GM19324 (cell line): Measurements from ENCODE around the gene FMO2.
"Not testable (repeated sequence)": the region's sequence is repeated elsewhere in the genome, so short reads cannot be mapped to it uniquely, and the experiment has no call there.

Experiments used
- ATAC-seq: cut with Tn5 transposase; IDR thresholded peaks from one replicate; pipeline ENCODE4 v1.9.1; 2021; ENCODE audit warnings: mild to moderate bottlenecking, moderate library complexity; ENCODE audit not compliant: unreplicated experiment, low FRiP score

FMO2 gene

DNA sequence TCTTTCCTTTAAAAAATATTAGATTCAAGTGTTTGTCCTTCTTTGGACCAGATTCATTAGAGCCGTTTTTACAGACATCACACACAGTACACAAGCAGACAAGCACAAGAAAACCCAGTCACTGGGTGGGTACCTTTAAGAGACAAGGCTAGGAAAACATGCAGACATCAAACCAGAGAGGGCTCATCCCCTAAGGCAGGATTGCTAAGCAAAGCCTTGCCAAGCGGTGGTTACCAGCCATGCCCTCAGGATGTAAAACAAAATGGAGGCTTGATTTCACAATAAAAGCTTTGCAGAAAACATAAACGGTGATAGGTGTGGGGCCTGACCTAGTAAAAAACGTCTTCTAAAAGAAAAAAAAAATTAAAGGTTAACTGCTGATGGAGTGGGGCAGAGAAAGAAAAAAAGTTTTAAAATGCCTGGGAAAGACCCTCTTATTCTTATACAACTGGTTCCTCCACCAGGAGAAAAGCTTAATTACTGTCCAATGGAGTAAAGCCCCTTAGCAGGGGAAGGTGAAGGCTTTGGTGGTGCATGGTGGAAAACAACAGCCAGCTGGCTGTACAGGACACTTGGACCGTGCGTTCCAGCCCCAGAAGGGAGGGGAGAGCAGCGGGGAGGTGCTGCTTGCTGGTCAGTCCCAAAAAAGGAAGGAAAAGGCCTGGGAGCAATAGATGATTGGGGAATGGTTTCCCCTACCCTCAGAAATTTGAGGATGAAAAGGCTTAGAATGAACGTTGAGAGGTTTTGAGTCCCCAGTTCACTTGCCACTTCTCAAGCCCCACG is 32.8 kb downstream of the FMO2 start:
- no peak for ATAC-seq

DNA sequence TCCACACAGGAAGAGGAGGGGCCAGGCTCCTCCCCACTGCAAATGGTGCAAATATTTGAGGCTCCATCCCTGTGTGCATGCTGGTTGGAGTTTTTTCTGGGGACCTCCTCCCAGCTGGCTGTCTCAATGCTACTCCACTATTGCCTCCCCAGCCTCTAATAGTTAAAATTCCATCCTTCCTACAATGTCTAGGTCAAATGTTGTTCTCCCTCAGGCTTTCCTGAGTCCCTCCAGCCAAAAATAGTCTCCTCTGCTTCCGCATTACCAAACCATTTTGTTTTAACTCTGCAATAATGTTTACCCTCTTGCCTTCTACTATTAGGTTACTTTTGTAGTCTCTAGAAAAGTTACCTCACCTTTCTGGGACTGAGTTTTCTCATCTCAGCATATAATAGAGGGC is 33.6 kb downstream of the FMO2 start:
- no peak for ATAC-seq

DNA sequence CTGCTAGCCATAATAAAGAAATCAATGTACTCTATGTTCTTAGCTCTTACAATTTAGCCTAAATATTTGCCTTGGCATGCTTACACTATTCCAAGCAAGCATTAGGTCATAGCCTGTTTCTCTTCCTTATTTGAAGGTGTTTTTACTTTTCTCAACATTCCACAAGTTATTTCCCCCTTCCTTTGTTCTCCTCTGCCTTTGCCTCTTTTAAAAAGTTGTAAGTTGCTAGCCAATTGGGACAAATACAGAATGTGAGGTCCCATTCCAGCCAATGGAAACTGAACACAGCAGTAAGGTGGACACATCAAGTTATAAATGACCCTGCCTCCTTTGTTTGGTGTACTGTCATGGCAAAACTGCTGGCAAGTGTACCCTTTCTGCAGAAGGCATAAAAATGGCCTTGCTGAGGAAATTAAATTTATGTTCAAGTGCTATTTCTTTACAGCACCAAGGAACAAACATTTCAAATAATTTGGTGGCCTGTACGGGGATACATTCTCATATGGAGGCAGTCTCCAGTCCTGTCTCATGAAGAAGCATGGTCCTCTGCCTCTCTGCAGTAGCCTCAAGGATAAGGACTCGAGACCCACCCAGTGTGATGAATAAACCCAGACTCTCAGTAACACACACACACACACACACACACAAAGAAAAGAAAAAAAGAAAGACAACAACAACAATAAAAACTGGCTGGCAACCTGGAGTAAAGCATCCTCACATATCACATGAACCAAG is 34.4 kb downstream of the FMO2 start:
- ATAC-seq: no peak

DNA sequence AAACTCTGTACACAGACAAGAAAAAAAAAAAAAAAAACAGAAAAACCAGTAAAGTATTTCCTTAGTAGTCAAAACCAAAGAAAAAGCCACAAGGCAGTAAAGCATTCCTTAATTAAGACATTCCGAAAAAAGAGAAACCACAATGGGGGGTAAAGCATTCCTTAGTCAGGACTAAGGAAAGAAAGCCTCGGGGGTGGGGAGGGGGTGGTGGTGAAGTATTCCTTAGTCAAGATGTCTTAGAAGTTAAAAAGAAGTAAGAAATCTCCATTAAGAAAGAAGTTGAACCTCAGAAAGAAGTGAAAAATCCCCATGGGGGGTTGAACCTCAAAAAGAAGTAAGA is 35.0 kb downstream of the FMO2 start:
- no peak for ATAC-seq

DNA sequence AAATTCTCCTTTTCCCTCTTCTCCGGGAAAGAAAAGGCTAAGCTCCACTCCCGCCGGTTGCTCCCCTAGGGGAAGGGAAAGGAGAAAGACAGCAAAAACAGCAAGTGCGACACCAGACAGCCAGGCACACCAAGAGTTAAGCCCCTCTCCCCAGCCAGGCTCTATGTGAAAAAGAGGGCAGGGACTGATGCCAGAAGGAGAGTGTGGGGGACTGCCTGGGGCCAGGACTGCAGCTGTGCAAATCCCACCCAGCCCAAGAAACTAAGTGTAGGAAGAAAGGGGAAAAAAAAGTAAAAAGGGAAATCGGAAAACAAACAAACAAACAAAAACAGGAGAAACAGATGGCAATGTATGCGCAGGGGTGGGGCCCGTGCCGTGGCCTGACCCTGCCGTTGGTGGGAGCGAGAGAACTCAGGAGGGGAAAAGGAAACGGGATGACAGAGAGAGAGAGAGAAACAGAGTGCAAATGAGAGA is 35.5 kb downstream of the FMO2 start:
- no peak for ATAC-seq

DNA sequence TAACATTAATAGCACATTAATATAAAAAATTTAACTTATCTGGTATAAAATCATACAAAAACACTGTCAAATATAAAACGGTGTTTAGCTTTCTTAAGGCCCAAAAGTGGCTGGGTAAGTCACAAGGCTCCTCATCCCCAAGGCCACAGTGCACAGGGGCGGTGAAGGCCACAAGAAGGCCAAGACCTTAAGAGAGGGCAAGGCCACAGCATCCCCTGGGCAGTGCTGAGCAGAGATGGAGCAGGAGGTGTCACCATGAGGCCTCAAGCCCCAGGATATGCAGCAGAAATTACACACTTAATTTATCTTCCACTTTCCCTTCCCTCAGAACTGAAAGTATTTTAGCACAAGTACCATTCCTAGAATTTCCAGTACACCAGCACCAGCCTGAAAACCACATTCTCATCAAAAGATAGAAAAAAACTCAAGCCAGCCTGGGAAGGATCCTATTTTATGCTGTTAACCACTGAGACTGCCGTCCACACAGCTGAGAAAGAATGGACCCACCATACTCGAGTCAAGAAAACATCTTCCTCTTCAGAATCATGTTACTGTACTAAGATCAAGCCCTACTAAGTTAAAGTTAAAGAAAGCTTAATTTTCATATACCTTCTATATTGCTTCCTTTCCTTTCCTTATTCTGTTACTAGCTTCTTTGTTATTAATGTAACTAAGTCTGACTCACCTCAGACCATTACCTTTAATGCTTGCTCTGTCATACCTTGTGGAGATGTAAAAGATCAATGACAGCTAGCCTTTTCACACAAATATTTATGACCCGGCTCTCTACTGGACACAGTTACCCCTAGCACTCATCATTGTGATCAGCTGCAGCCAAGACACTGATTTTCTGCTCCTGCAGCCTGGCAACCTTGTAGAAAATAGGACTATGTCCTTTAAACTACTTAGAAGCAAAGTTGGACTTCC is 36.8 kb downstream of the FMO2 start:
- ATAC-seq: no peak

DNA sequence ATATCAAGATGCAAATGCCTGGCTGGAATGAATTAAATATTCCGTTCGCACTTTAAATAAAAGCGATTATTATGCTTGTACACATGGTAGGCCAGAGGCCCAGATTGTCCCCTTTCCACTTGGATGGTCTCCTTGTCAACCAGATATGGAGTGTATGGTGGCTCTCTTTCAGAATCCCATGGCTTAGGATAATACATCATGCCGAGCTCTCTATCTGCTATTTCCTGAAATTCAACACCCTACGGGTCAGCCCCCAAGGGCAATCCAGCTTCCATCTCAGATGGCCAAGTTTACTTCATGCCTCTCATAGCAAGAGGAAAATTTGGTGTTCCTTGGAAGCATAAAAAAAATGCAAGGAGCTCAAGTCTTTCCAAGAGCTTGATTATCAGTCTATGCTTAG is 37.8 kb downstream of the FMO2 start:
- no peak for ATAC-seq

DNA sequence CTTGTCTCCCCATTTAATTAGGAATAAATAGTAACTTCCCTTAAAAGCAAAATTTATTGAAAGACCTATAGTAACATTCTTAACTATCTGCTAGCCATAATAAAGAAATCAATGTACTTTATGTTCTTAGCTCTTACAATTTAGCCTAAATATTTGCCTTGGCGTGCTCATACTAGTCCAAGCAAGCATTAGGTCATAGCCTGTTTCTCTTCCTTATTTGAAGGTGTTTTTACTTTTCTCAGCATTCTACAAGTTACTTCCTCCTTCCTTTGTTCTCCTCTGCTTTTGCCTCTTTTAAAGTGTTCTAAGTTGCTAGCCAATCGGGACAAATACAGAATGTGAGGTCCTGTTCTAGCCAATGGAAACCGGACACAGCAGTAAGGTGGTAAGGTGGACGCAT is 39.2 kb downstream of the FMO2 start:
- ATAC-seq: not testable (repeated sequence)

DNA sequence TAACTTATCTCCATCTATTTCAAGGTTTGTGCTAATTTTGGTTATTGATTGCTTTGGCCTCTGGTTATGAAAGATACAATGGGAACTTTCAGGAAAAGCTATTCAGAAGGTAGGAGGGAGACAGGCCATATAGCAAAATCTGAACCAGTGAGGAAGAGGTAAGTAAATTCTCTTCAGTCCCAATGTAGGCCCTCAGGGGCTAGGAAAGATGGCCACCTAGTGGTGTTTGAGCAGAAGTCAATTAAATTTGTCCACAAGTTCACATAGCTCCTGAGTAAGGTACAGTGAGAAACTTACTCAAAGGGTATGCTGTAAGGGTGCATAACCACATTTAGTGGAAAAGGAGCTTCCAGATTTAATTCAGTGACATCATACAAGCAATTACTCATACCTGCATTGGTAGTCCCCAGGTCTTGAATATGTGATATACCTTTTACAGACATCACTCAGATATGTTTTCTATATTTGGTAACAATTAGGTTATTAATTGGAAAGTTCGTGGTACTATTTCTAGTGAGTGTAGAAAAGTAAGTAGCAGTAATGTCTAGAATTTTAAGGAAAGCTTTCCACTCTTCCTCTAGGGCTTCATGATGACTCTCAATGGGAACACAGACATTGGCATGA is 41.8 kb downstream of the FMO2 start:
- ATAC-seq: peak; percentile 85

DNA sequence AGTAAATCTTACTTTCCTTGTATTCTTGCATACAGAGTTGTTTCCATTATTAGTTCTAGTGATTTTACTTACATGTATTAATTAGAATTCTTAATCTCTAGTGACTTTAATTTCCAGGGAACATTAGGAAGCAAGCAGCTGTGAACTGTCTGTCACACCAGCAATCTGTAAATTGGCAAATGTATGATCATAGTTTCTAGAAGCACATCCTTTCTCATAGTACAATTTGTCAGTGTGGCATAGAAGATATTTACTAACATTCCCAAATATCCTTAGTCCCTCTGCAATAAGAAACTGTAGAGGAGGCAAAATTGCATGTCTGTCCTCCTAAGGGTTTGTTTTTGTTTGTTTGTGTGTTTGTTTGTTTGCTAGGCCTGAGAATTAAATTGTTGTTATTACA is 46.2 kb downstream of the FMO2 start:
- no peak for ATAC-seq

DNA sequence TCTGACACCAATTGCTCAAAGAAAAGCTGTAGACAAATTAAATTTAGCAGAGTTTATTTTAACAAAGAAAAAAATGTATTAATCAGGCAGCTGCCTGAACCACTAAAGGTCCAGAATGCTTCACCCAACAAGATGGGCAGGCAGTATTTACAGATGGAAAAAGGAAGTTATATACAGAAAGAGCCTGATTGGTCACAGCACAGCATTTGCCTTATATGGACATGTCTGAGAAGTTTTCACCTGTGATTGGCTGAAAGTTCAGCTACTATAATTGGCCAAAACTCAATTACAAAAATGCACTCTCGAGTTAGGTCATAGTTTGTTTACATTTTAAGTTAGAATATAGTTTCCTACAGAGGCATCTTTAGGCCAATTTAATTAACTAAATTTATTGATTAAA is 48.1 kb downstream of the FMO2 start:
- no peak for ATAC-seq

DNA sequence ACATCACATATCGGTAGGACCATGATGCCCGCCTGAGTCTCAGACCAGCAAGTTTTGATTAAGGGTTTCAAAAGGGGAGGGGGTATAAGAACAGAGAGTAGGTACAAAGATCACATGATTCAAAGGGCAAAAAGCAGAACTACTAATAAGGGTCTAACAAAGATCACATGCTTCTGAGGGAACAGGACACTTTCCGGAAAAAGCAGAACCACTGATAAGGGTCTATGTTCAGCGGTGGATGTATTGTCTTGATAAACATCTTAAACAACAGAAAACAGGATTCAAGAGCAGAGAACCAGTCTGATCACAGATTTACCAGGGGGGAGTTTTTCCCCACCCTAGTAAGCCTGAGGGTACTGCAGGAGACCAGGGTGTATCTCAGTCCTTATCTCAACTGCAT is 51.1 kb downstream of the FMO2 start:
- ATAC-seq: not testable (repeated sequence)

DNA sequence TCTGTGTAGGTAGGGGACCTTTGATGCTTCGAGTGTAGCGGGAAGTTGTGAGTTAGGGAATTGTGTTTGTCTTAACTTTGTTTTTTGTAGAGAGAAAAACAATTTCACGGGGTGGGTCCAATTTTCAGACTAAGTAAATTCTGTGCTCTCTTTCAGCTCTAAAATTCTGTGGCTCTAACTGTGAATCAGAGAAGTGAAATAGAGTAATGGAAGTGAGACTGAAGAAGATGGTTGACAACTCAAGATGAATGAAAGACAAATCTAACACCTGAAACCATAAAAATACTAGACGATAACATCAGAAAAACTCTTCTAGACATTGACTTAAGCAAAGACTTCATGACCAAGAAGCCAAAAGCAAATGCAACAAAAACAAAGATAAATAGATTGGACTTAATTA is 58.8 kb downstream of the FMO2 start:
- no peak for ATAC-seq

DNA sequence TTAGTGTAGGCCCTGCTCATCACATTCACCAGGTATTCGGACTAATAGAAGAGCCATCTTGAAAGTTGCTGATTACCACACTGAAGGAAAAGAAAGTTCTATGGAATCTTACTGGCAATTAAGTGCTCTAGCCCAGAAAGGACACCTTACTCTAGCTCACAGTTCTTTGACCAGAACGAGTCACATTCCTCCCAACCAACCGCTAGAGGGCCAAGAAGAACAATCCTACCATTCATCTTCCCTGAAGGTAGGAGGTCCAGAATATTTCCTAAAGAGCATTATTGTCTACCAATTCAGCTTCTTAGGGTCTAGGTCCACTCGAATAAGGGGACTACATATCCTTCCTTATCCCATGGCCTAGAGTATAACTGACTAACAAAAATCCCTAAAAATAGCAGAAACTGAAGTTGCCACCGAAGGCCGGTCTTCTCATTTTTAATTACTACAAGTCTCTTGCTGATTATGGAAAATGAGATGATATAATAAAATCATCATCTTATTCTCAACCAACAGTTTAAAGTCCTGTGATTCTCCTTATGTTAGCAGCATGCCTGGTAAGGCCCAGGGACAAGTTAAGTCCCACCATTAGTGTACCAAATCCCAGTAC is 60.5 kb downstream of the FMO2 start:
- ATAC-seq: peak; percentile 62

DNA sequence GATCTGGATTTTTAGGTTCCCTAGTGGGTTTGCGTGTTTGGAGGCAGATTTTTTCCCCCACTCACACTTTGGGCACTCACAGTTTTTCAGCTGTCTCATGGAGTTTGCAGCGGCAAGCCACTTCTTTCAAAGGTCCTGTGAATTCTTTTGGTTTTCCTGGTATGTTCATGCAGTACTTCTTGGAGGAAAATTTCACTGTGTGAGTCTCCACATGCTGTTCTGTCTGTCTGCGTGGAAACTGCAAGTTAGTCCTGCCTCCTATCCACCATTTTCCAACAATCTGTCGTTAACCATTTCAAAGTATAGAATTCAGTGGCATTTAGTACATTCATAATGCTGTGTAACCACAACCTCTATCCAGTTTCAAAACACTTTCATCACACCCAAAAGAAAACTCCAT is 62.4 kb downstream of the FMO2 start:
- ATAC-seq: no peak

DNA sequence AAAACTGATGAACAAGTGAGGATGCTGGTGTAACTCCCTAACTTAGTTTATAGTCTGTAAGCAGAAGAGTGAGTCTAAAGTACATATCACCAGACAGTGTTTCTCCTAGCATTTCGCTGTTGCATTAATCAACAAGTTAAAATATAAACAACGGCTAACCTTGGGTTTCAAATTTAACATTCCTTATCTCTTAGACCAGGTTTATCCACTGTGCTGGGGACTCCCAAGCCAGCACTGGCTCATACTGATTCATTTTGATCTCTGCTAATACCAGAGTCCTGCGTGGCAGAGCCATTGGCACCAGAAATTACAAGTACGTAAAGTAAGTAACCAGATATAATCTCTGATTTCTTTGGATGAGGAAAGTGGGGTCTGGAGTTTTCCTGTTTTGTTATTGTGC is 63.2 kb downstream of the FMO2 start, which contains the start of gene FMO1:
FMO1 (plus strand) TSS at position 193 of the 400 bp plus-strand sequence. CDS start 9,594 bp downstream, outside the sequence.
- no peak for ATAC-seq

DNA sequence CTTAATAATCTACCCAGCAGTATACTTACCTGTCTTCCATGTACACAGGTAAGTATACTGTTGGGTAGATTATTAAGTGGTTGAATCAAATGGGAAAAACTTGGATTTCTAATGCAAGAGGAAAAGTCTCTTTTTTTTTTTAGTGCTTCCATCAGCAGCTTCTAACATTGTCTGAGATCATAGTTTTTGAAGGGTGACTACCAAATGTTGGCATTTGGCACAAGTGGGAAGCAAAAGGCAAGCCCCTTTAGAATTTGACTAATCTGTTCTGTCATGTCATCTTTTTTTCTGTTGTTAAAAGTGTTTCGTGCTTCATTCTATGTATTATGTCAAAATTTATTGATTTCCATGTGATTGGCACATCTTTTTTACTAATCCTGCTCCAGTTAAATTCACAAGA is 63.7 kb downstream of the FMO2 start:
- no peak for ATAC-seq

DNA sequence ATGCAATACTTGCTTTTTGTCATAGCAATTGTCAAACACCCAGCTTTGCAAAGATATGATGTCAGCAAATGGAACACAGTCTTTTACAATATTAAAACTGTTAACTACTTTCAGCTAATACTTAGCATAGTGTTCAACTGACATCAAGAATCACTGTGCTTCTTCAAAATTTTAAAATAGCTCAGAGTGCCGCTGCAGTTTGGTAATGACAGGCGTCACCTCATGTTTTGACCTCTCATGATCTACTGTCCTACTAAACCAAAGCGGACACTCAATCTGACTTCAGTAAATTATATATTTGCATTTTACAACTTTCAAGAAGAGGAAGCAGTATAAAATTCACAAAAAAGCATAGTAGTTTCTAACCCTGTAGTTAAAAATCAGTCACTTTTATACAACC is 65.2 kb downstream of the FMO2 start:
- ATAC-seq: no peak

DNA sequence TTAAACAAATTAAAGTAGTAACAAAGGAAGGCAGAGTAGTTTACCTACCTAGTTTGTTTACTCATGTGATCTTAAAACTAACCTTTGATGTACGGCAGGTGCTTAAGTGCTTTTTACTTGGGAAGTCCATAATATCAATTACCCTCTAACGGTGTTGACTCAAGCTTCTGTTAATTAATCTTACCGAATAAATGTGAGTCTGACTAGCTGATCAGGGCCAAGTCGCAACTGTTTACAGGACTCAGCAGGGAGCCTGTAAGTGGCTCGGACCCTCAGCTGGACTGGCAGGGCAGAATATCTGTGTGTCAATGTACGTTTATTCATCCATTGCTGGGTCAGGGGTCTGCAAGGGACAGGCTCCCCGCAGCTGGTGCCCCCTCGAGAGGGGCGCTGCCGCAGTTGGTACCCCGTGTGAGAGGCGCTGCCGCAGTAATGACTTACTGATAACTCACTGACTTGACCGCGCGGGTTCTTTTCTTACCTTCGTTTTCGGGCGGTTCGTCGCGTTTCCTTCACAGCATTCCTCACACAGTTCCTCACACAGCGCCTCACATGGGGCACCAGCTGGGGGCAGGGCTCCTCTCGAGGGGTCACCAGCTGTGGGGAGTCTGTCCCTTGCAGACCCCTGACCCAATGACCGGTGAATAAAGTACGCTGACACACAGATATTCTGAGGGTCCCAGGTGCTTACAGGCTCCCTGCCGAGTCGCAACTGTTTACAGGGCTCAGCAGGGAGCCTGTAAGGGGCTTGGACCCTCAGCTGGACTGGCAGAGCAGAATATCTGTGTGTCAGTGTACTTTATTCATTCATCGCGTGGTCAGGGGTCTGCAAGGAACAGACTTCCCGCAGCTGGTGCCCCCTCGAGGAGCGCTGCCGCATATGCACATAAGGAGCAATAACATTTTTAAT is 66.2 kb downstream of the FMO2 start:
- peak; percentile 52 for ATAC-seq
